GM12878 (cell line): ENCODE measurements around the gene FUT3. TPM values are rescaled to one million over a fixed set of nuclear protein-coding genes. Genes with fewer than 3 reads are reported as not detected.
A peak's percentile ranks its signal among the peaks of the same experiment; 100 is the strongest.

ENCODE experiments used
- ATAC-seq: fragments of 200-7000 bp; cut with Tn5 transposase; 3 replicates; pipeline ENCODE4 v1.9.1; 2020; ENCODE audit warnings: mild to moderate bottlenecking, moderate library complexity
- BruUV-seq: library from RNA; stranded (reverse); fragments of 400-500 nt; replicated peaks from 2 replicates; lab custom pipeline; 2021; lab: Mats Ljungman, UMichigan
- CTCF ChIA-PET: fragments of 300-600 bp; sonication (Branson Sonifier 250); formaldehyde crosslinking; extraction: SDS; loops from one replicate; lab custom pipeline; 2021; ENCODE audit warnings: inconsistent platforms; lab: Yijun Ruan, JAX
- POLR2A ChIA-PET: fragments of 350-600 bp; formaldehyde crosslinking; extraction: SDS; loops from one replicate; lab custom pipeline; 2021; ENCODE audit warnings: inconsistent platforms; lab: Charles Lee
- RAD21 ChIA-PET: fragments of 300-600 bp; sonication (Branson Sonifier 250); formaldehyde crosslinking; loops from one replicate; lab custom pipeline; 2023; ENCODE audit warnings: antibody characterized with exemption; ENCODE audit not compliant: unreplicated experiment; lab: Charles Lee
- SMC1A ChIA-PET: fragments of 300-600 bp; sonication (Branson Sonifier 250); formaldehyde crosslinking; loops from one replicate; lab custom pipeline; 2023; ENCODE audit not compliant: unreplicated experiment, uncharacterized antibody; lab: Charles Lee
- DNase-seq: peaks from one replicate; pipeline ENCODE4 v3.0.0-alpha.2; 2011; ENCODE audit warnings: low read depth, low spot score
- FAIRE-seq: peaks from 3 replicates; lab custom pipeline; 2011; peaks lifted over from hg19 to GRCh38; lab: Jason Lieb, UNC
- H2AFZ ChIP-seq: 2 replicates; pipeline ENCODE4 v1.6.0; 2011; ENCODE audit warnings: low read depth, low read length, control low read depth; ENCODE audit not compliant: control insufficient read depth
- H3K27ac ChIP-seq: 2 replicates; pipeline ENCODE4 v1.5.1; 2011; ENCODE audit warnings: control low read depth; ENCODE audit not compliant: control insufficient read depth, insufficient read depth
- H3K27me3 ChIP-seq, 2 experiments: replicated peaks in 1 of 2; 2 replicates each; pipeline versions ENCODE4 v1.6.0 to v1.6.1; 2011; ENCODE audit warnings: low read length in 1 of 2; ENCODE audit not compliant: control insufficient read depth in 2 of 2, insufficient read depth in 2 of 2
- H3K36me3 ChIP-seq, 2 experiments: 2 replicates each; pipeline ENCODE4 v1.5.1; 2011; ENCODE audit warnings: low read length in 1 of 2; ENCODE audit not compliant: control insufficient read depth in 2 of 2, insufficient read depth in 2 of 2
- H3K4me1 ChIP-seq: 2 replicates; pipeline ENCODE4 v1.6.1; 2011; ENCODE audit warnings: mild to moderate bottlenecking, low read length, moderate library complexity, mixed read lengths; ENCODE audit not compliant: control insufficient read depth, insufficient read depth
- H3K4me2 ChIP-seq: 2 replicates; pipeline ENCODE4 v1.6.0; 2011; ENCODE audit warnings: control low read depth; ENCODE audit not compliant: control insufficient read depth, insufficient read depth
- H3K4me3 ChIP-seq: fragments of 200-600 bp; sonication (generic); 2 replicates; pipeline ENCODE4 v1.5.1; 2016
- H3K79me2 ChIP-seq: 2 replicates; pipeline ENCODE4 v1.6.0; 2011; ENCODE audit warnings: low read length; ENCODE audit not compliant: control insufficient read depth, insufficient read depth
- H3K9ac ChIP-seq: 2 replicates; pipeline ENCODE4 v1.8.0; 2011; ENCODE audit warnings: low read length, control low read depth, mixed read lengths; ENCODE audit not compliant: control insufficient read depth, insufficient read depth
- H3K9me3 ChIP-seq: replicated peaks from 3 replicates; pipeline ENCODE4 v1.5.1; 2011; ENCODE audit warnings: mild to moderate bottlenecking, low read length; ENCODE audit not compliant: control insufficient read depth, insufficient read depth
- H4K20me1 ChIP-seq: 2 replicates; pipeline ENCODE4 v1.6.0; 2011; ENCODE audit not compliant: control insufficient read depth, insufficient read depth
- EGR1 ChIP-seq, 2 experiments: IDR thresholded peaks; 1 replicate in 1 of 2; 2 replicates in 1 of 2; pipeline ENCODE4 v1.6.1; 2011 to 2012; ENCODE audit warnings: low read depth in 2 of 2, low read length in 2 of 2, borderline replicate concordance in 1 of 2, mild to moderate bottlenecking in 1 of 2, moderate library complexity in 1 of 2
- HDGF ChIP-seq: fragments of 450-650 bp; IDR thresholded peaks from 2 replicates; pipeline ENCODE4 v1.6.1; 2016; ENCODE audit warnings: antibody characterized with exemption
- KLF5 ChIP-seq: fragments of 450-650 bp; IDR thresholded peaks from 2 replicates; pipeline ENCODE4 v1.6.1; 2014; ENCODE audit warnings: mild to moderate bottlenecking; ENCODE audit not compliant: partially characterized antibody
- MLLT1 ChIP-seq: fragments of 450-650 bp; IDR thresholded peaks from 2 replicates; pipeline ENCODE4 v1.6.1; 2016; ENCODE audit warnings: mild to moderate bottlenecking
- POU2F2 ChIP-seq: IDR thresholded peaks from 3 replicates; pipeline ENCODE4 v1.6.1; 2011; ENCODE audit warnings: low read depth, mild to moderate bottlenecking, low read length, borderline replicate concordance
- SMARCA5 ChIP-seq: fragments of 450-650 bp; IDR thresholded peaks from 2 replicates; pipeline ENCODE4 v1.6.1; 2017; ENCODE audit warnings: mild to moderate bottlenecking
- SRF ChIP-seq, 2 experiments: IDR thresholded peaks; 2 replicates each; pipeline ENCODE4 v1.6.1; 2011; ENCODE audit warnings: low read depth in 2 of 2, low read length in 2 of 2, mild to moderate bottlenecking in 1 of 2, moderate library complexity in 1 of 2
- TCF3 ChIP-seq: IDR thresholded peaks from 2 replicates; pipeline ENCODE4 v1.6.1; 2012; ENCODE audit warnings: low read depth, mild to moderate bottlenecking, low read length, borderline replicate concordance; ENCODE audit not compliant: insufficient read depth
- ZNF217 ChIP-seq: fragments of 450-650 bp; IDR thresholded peaks from 2 replicates; pipeline ENCODE4 v1.6.1; 2017; ENCODE audit warnings: antibody characterized with exemption, mild to moderate bottlenecking
- WGBS: methylation state at CpG from one replicate; pipeline ENCODE4 v1.1.6; 2016; ENCODE audit warnings: low lambda C conversion rate; ENCODE audit not compliant: insufficient replicate concordance, insufficient coverage; ENCODE audit errors: missing lambda C conversion rate; 5-methylcytosine and 5-hydroxymethylcytosine counted together
- in situ Hi-C: fragments of 300-500 bp; cut with MboI; formaldehyde crosslinking; loops from 9 replicates; pipeline ENCODE4 v1.14.3; 2018; ENCODE audit warnings: mixed read lengths
- intact Hi-C: fragments of 100-400 bp; cut with micrococcal nuclease; formaldehyde crosslinking; loops from one replicate; pipeline ENCODE4 v1.14.2; 2022; ENCODE audit not compliant: unreplicated experiment
- polyA plus RNA-seq, 11 experiments: library from polyadenylated mRNA; depleted of rRNA in 4 of 11; unstranded in 6 of 11; stranded (reverse) in 5 of 11; fragments of >200 nt; fragmentation: Nextera tagmentation in 4 of 11; fragmentation: Illumina TruSeq in 1 of 11; extraction: Ambion mirVana in 4 of 11; extraction: Trizol in 1 of 11; gene quantifications; 1 replicate in 1 of 11; 2 replicates in 10 of 11; pipeline versions ENCODE4 v1.2.1 to v1.2.3, GENCODE V29; 2011 to 2016; ENCODE audit warnings: inconsistent platforms in 2 of 11, missing spikeins in 2 of 11, low read depth in 1 of 11
- total RNA-seq, 4 experiments: library from RNA; depleted of rRNA in 3 of 4; stranded (reverse); fragments of >200 nt in 3 of 4; fragmentation: Illumina TruSeq in 1 of 4; extraction: Trizol in 1 of 4; gene quantifications; 2 replicates each; pipeline versions ENCODE4 v1.2.1 to v1.2.3, GENCODE V29; 2013 to 2021

Gene FUT3
- total and polyA plus RNA-seq, 10 of the 15 experiments (the other 5 are each of a cell fraction or from before 2014, with no cell fraction given), result 0.04 to 0.31 (median 0.07) TPM; not detected in 7

DNA sequence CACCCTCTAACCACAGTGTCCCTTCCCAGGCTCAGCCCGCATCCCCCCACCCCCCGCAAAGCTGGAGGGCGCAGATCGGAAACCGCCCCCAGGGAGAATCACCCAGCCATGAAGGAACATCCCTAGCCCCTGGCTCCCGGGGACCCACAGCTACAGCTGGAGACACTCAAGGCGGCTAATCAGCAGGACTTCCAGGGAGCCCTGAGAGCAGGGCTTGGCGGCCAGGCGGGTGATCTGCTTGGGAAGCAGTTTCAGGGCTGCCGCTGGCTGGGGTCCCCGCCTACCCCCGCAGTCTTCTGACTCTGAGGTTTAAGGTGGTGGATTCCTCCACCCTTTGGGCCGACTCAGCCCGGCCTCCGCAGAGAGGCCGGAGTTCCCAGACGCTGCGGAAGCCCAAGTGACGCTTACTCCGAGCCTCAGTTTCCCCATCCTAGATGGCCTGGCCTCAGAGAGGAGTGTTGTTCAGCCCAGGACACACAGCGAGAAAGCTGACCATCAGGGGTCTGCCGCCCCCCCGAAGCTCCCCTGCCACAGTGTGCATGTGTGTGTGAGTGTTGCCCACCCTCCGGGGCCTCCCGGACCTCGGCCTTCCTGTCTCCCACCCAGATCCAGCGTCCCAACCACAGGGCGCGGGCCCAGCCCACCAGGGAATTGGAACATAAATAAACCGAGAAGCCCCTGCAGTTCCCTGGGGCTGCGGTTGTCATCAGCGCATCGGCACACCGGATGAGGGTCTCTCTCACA is 21.5 kb downstream of the FUT3 start:
- no peak for ATAC-seq
- no peaks in the 10 kb centered on the region for H3K9me3 ChIP-seq
- SMC1A ChIA-PET, result no interaction called here

More for the DNA sequence above, 21.5 kb downstream of the FUT3 start:
- 69% methylated on average over 31 of the region's 34 CpGs for WGBS
- no peaks in the 10 kb centered on the region for H4K20me1 ChIP-seq
- TF ChIP-seq SMARCA5, result peak; percentile 78; the same call in 1 of the 2 replicates
- TF ChIP-seq SRF (IDR thresholded peaks at IDR 0.05; ENCODE audit: low read depth in 2 of 2, low read length in 2 of 2), result no peak
- no peak for TF ChIP-seq POU2F2
- TF ChIP-seq KLF5, result no peak
- 0 out of 3 replicates have a peak, but pooled peaks of 1 of the 2 experiments have one; percentile 26 for TF ChIP-seq EGR1 (IDR thresholded peaks at IDR 0.05; ENCODE audit: borderline replicate concordance in 1 of 2, low read depth in 2 of 2, low read length in 2 of 2)
- TF ChIP-seq TCF3, result no peak
- TF ChIP-seq ZNF217, result 0 out of 2 replicates have a peak, but pooled peaks have one; percentile 28
- TF ChIP-seq MLLT1, result no peak
- no peak for TF ChIP-seq HDGF
- TF ChIP-seq, all 136 proteins: peak for 3
- H3K79me2 ChIP-seq, result no peaks in the 10 kb centered on the region
- DNase-seq (no peak), FAIRE-seq (no peak)
- H2AFZ ChIP-seq, result no peak overlapping the region
- in situ Hi-C loops (no loop called here), intact Hi-C loops (no loop called here)
- no TSS peak for BruUV-seq
- peaks cover 24% of the 10 kb centered on the region for H3K4me1 ChIP-seq
- H3K4me2 ChIP-seq, result peak overlapping the region; percentile 93; the same call in 1 of the 2 replicates
- CTCF ChIA-PET, result interaction anchor here (2.7 kb wide), 1 partner anchor 26 kb away, joined by 10 read pairs; no protein-coding TSS in a partner anchor
- peaks cover 0 to 4% of the 10 kb centered on the region in 2 experiments; a peak in 2 of 4 replicates for H3K27me3 ChIP-seq
- H3K4me3 ChIP-seq, result no peak overlapping the region
- H3K36me3 ChIP-seq, result no peaks in the 10 kb centered on the region
- no peak overlapping the region for H3K27ac ChIP-seq
- no peak overlapping the region for H3K9ac ChIP-seq
- POLR2A ChIA-PET, result interaction anchor here (0.7 kb wide), 1 partner anchor 362 kb away, joined by 7 read pairs; no protein-coding TSS in a partner anchor
- RAD21 ChIA-PET, result no interaction called here
